OCI-LY3 (cell line): Measurements from ENCODE around the gene ZBTB5.

Experiments used
- CTCF ChIP-seq: fragments of 200-600, 300-600 bp; sonication (generic); IDR thresholded peaks from 2 replicates; pipeline ENCODE4 v1.5.1; 2014; ENCODE audit warnings: antibody characterized with exemption, low read length, low read depth
- EZH2phosphoT487 ChIP-seq: fragments of 200-600 bp; shearing (Covaris generic); IDR thresholded peaks from 2 replicates; pipeline ENCODE4 v1.6.1; 2018; ENCODE audit warnings: antibody characterized with exemption, mixed run types, low read depth

- TF ChIP-seq CTCF: no peak
- TF ChIP-seq EZH2phosphoT487: no peak
Measured at GRCh38 chr9:37476930-37477329, 11.7 kb upstream of the ZBTB5 start.
